Caco-2 (cell line): Measurements from ENCODE around the gene FAM180A. TPM values are rescaled to one million over a fixed set of nuclear protein-coding genes. Genes with fewer than 3 reads are reported as not detected.
"Not testable (repeated sequence)": the region's sequence is repeated elsewhere in the genome, so short reads cannot be mapped to it uniquely, and the experiment has no call there.

Experiments
- BruUV-seq: library from RNA; stranded (reverse); fragments of 400-500 nt; replicated peaks from 2 replicates; lab custom pipeline; 2021; lab: Mats Ljungman, UMichigan
- CTCF ChIA-PET: fragments of 300-600 bp; sonication (Branson Sonifier 250); formaldehyde crosslinking; loops from one replicate; lab custom pipeline; 2022; ENCODE audit warnings: antibody characterized with exemption; lab: Charles Lee
- POLR2A ChIA-PET: fragments of 300-600 bp; sonication (Branson Sonifier 250); formaldehyde crosslinking; loops from one replicate; lab custom pipeline; 2022; ENCODE audit warnings: antibody characterized with exemption; lab: Charles Lee
- DNase-seq, 2 experiments: peaks; one replicate each; pipeline versions ENCODE4 v3.0.0 to v3.0.0-alpha.2; 2020 to 2022
- H3K27me3 ChIP-seq: replicated peaks from 2 replicates; pipeline ENCODE4 v1.6.0; 2011; ENCODE audit warnings: low read length; ENCODE audit not compliant: control insufficient read depth, insufficient read depth
- H3K36me3 ChIP-seq: 2 replicates; pipeline ENCODE4 v1.5.1; 2011; ENCODE audit warnings: low read length; ENCODE audit not compliant: control insufficient read depth, insufficient read depth
- H3K4me1 ChIP-seq: fragments of 250-450 bp; sonication (Bioruptor Pico); 2 replicates; pipeline ENCODE4 v1.5.1; 2020; ENCODE audit warnings: mild to moderate bottlenecking
- H3K4me3 ChIP-seq: 2 replicates; pipeline ENCODE4 v1.5.1; 2011; ENCODE audit warnings: low read depth, mild to moderate bottlenecking, control low read depth, low read length
- H3K9me3 ChIP-seq: fragments of 250-450 bp; sonication (Bioruptor Pico); 2 replicates; pipeline ENCODE4 v1.5.1; 2020; ENCODE audit warnings: mild to moderate bottlenecking, moderate library complexity
- H3K27ac Mint-ChIP-seq: one replicate; pipeline ENCODE4 v1.8.0; 2022; ENCODE audit warnings: mixed read lengths; ENCODE audit not compliant: unreplicated experiment
- H3K27me3 Mint-ChIP-seq: one replicate; pipeline ENCODE4 v1.8.0; 2022; ENCODE audit warnings: mixed read lengths; ENCODE audit not compliant: insufficient read depth, unreplicated experiment
- H3K36me3 Mint-ChIP-seq: one replicate; pipeline ENCODE4 v1.8.0; 2022; ENCODE audit warnings: mild to moderate bottlenecking, mixed read lengths; ENCODE audit not compliant: insufficient read depth, unreplicated experiment
- H3K4me1 Mint-ChIP-seq: one replicate; pipeline ENCODE4 v1.8.0; 2022; ENCODE audit warnings: low read depth, mixed read lengths; ENCODE audit not compliant: unreplicated experiment
- H3K4me3 Mint-ChIP-seq: one replicate; pipeline ENCODE4 v1.8.0; 2022; ENCODE audit warnings: mild to moderate bottlenecking, moderate library complexity, mixed read lengths; ENCODE audit not compliant: unreplicated experiment
- H3K9me3 Mint-ChIP-seq: one replicate; pipeline ENCODE4 v1.8.0; 2022; ENCODE audit warnings: mixed read lengths; ENCODE audit not compliant: unreplicated experiment
- intact Hi-C: fragments of 100-400 bp; cut with micrococcal nuclease; formaldehyde crosslinking; loops from one replicate; pipeline ENCODE4 v1.10.0; 2022; ENCODE audit not compliant: unreplicated experiment
- total RNA-seq: library from RNA; stranded (reverse); gene quantifications from 2 replicates; pipeline ENCODE4 v1.2.3, GENCODE V29; 2022
- TF ChIP-seq, protein P1 (sequence below), 2 experiments: fragments of 200-600 bp in 1 of 2; IDR thresholded peaks; 1 replicate in 1 of 2; 2 replicates in 1 of 2; pipeline versions ENCODE4 v1.5.1 to v1.8.0; 2011 to 2022; ENCODE audit warnings: antibody characterized with exemption in 1 of 2, control low read depth in 1 of 2, inconsistent platforms in 1 of 2, low read depth in 1 of 2, low read length in 1 of 2, mild to moderate bottlenecking in 1 of 2, moderate library complexity in 1 of 2; ENCODE audit not compliant: insufficient read depth in 1 of 2, severe bottlenecking in 1 of 2, unreplicated experiment in 1 of 2

The FAM180A gene
- total RNA-seq, 1 experiment from 2014 or later = not detected

DNA sequence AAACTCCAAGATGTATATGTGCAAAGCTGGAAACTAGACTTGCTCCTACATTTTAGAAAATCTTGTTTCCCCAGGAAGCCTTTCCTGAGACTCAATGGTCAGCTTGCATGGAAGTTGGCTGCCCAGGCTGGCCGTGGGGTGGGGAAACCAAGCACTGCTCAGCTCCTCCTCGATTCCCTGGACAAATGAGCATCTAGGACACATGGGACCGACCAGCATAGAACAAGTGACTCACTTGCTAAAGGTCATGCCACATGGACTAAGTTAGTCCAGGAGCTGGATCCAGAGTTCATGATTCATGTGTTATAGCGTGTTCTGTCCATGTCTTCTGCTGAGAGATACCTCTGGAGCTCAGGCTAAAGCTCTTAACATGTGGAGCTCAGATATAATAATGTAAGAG, 6.2 kb downstream of the FAM180A start:
- Mint-ChIP-seq H3K27me3 (peaks cover 2% of the 10 kb centered on the region), H3K27ac (no peak overlapping the region), H3K36me3 (no peaks in the 10 kb centered on the region), H3K9me3 (no peaks in the 10 kb centered on the region), H3K4me1 (no peaks in the 10 kb centered on the region), H3K4me3 (no peak overlapping the region)
- DNase-seq = no peak
- BruUV-seq = no TSS peak
- ChIA-PET POLR2A (no interaction called here), CTCF (no interaction called here)
- intact Hi-C loops = no loop called here
- H3K4me1 ChIP-seq = peaks cover 3% of the 10 kb centered on the region; the same call in 1 of the 2 replicates
- no peak overlapping the region for H3K4me3 ChIP-seq
- TF ChIP-seq, protein P1, sequence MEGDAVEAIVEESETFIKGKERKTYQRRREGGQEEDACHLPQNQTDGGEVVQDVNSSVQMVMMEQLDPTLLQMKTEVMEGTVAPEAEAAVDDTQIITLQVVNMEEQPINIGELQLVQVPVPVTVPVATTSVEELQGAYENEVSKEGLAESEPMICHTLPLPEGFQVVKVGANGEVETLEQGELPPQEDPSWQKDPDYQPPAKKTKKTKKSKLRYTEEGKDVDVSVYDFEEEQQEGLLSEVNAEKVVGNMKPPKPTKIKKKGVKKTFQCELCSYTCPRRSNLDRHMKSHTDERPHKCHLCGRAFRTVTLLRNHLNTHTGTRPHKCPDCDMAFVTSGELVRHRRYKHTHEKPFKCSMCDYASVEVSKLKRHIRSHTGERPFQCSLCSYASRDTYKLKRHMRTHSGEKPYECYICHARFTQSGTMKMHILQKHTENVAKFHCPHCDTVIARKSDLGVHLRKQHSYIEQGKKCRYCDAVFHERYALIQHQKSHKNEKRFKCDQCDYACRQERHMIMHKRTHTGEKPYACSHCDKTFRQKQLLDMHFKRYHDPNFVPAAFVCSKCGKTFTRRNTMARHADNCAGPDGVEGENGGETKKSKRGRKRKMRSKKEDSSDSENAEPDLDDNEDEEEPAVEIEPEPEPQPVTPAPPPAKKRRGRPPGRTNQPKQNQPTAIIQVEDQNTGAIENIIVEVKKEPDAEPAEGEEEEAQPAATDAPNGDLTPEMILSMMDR (IDR thresholded peaks at IDR 0.05; ENCODE audit: insufficient read depth in 1 of 2, low read depth in 1 of 2, low read length in 1 of 2, severe bottlenecking in 1 of 2, unreplicated experiment in 1 of 2) = no peak
- no peaks in the 10 kb centered on the region for H3K36me3 ChIP-seq
- no peaks in the 10 kb centered on the region for H3K27me3 ChIP-seq
- no peaks in the 10 kb centered on the region for H3K9me3 ChIP-seq

DNA sequence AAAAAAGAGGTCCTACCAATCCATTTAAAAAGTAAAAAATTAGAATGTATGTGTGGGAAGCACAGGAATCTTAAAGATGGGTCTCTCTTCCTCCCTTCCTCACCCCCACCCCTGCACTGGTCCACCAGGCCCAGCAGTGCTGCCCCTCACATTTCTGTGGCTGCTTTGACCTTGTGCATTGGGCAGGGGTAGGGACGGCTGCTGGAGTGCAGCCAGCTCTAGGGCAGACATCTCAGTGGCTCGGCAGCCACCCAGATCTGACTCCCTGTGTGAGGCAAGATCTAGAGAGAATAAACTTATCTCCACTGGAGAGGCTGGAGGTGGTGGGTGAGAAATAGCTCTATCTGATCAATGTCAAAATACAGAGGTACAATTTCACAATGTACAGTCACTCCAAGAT, 6.7 kb downstream of the FAM180A start:
- Mint-ChIP-seq H3K9me3 (no peaks in the 10 kb centered on the region), H3K4me1 (no peaks in the 10 kb centered on the region), H3K36me3 (no peaks in the 10 kb centered on the region), H3K4me3 (no peak overlapping the region), H3K27me3 (peaks cover 3% of the 10 kb centered on the region), H3K27ac (no peak overlapping the region)
- no TSS peak for BruUV-seq
- no peak for DNase-seq
- H3K9me3 ChIP-seq = no peaks in the 10 kb centered on the region
- ChIA-PET CTCF (interaction anchor here (0.7 kb wide), 1 partner anchor 329 kb away, joined by 3 read pairs; no protein-coding TSS in a partner anchor), POLR2A (no interaction called here)
- H3K27me3 ChIP-seq = no peaks in the 10 kb centered on the region
- TF ChIP-seq, protein P1 (IDR thresholded peaks at IDR 0.05; ENCODE audit: insufficient read depth in 1 of 2, low read depth in 1 of 2, low read length in 1 of 2, severe bottlenecking in 1 of 2, unreplicated experiment in 1 of 2) = no peak
- no peaks in the 10 kb centered on the region for H3K36me3 ChIP-seq
- intact Hi-C loops = no loop called here
- H3K4me3 ChIP-seq = no peak overlapping the region
- peaks cover 3% of the 10 kb centered on the region; the same call in 1 of the 2 replicates for H3K4me1 ChIP-seq

- BruUV-seq = no TSS peak
- H3K36me3 ChIP-seq = no peaks in the 10 kb centered on the region
- H3K4me3 ChIP-seq = no peak overlapping the region
- H3K27me3 Mint-ChIP-seq = peaks cover 3% of the 10 kb centered on the region
- TF ChIP-seq, protein P1 (IDR thresholded peaks at IDR 0.05; ENCODE audit: insufficient read depth in 1 of 2, low read depth in 1 of 2, low read length in 1 of 2, severe bottlenecking in 1 of 2, unreplicated experiment in 1 of 2) = no peak
- H3K27ac Mint-ChIP-seq = no peak overlapping the region
- intact Hi-C loops = no loop called here
- H3K4me1 Mint-ChIP-seq = no peaks in the 10 kb centered on the region
- no peak overlapping the region for H3K4me3 Mint-ChIP-seq
- peaks cover 3% of the 10 kb centered on the region; the same call in 1 of the 2 replicates for H3K4me1 ChIP-seq
- H3K36me3 Mint-ChIP-seq = no peaks in the 10 kb centered on the region
- no peaks in the 10 kb centered on the region for H3K27me3 ChIP-seq
- ChIA-PET CTCF (no interaction called here), POLR2A (no interaction called here)
- H3K9me3 ChIP-seq = no peaks in the 10 kb centered on the region
- no peak for DNase-seq
- H3K9me3 Mint-ChIP-seq = no peaks in the 10 kb centered on the region
Observed at GRCh38 chr7:135740889-135741288, 7.7 kb downstream of the FAM180A start.

DNA sequence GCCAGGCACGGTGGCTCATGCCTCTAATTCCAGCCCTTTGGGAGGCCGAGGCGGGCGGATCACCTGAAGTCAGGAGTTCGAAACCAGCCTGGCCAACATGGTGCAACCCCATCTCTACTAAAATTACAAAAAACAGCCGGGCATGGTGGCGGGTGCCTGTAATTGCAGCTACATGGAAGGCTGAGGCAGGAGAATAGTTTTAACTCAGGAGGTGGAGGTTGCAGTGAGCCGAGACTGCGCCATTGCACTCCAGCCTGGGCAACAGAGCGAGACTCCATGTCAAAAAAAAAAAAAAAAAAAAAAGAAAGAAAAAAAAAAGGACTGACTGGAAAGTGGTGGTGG, 11.3 kb downstream of the FAM180A start:
- CTCF ChIA-PET = interaction anchor here (0.7 kb wide), 1 partner anchor 278 kb away, joined by 6 read pairs; no protein-coding TSS in a partner anchor
- H3K36me3 ChIP-seq, H3K27ac Mint-ChIP-seq, H3K9me3 Mint-ChIP-seq, H3K4me3 ChIP-seq, BruUV-seq, H3K4me1 ChIP-seq, H3K27me3 ChIP-seq, H3K36me3 Mint-ChIP-seq, intact Hi-C loops, H3K9me3 ChIP-seq, H3K4me3 Mint-ChIP-seq, H3K4me1 Mint-ChIP-seq, DNase-seq, H3K27me3 Mint-ChIP-seq, POLR2A ChIA-PET: not testable (repeated sequence)
